Measurements from ENCODE around the gene GRHPR.
A peak's percentile ranks its signal among the peaks of the same experiment; 100 is the strongest.

GRHPR gene

DNA sequence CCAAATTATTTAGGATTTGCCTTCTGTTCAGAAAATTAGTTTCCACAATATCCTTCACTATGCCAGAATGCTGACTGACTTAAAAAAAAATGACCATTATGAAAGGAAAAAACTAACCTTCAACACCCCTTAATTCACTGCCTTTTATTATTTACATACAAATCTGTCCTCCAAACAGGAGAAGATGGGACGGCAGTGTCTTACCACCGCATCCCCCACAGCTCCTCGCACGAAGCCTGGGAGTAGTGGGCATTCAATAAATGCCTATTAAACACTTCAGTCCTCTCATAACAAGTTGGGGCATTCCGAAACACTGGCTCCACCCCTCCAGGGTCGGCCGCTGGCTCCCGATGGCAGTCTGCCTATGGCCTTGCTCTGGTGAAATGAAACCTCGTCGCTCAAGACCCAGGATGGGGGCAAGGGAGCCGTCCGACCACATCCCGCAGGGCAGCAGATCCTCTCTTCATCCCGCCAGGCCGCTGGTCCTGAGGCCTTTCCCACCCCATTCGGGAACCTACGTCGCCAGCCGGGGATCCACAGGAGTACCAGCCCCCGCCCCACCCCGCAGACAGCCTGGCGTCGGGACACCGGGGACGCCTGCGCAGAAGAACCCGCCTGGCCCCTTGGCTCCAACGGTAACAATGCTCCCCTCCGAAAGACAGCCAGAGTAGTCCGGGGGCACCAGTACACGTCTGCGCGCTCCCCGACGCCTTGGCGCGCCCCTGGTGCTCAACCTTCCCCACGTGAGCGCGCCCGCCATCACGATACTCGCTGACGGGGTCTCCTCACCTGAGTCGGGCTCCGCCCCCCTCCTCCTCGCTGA lies 42.1 kb downstream of the GRHPR start:
- Histone ChIP-seq H3K4me1 (ENCODE audit: control insufficient read depth, insufficient read depth, low read length) (no peaks in the 10 kb centered on the region), H3K9me3 (ENCODE audit: control insufficient read depth, insufficient read depth, low read depth, low read length) (no peaks in the 10 kb centered on the region), H3K4me3 (ENCODE audit: low read depth, low read length) (peak overlapping the region; percentile 95), H3K27ac (ENCODE audit: extremely low read depth, low read depth, low read length) (peak overlapping the region; percentile 86), H3K36me3 (ENCODE audit: control insufficient read depth in 2 of 2, insufficient read depth in 1 of 2, low read length in 2 of 2) (peaks cover 0 to 3% of the 10 kb centered on the region in 2 experiments; a peak in 2 of 3 replicates)
- ChIA-PET POLR2A (interaction anchor here (0.6 to 3.0 kb wide), 21 partner anchors 8 to 670 kb away, joined by 3 to 39 read pairs (median 6); partner anchors contain the start of genes FBXO10, GRHPR, POLR1E and TOMM5), CTCF (interaction anchor here (0.6 kb wide), 1 partner anchor 46 kb away, joined by 4 read pairs; no protein-coding TSS in a partner anchor)
- TF ChIP-seq, protein P1, sequence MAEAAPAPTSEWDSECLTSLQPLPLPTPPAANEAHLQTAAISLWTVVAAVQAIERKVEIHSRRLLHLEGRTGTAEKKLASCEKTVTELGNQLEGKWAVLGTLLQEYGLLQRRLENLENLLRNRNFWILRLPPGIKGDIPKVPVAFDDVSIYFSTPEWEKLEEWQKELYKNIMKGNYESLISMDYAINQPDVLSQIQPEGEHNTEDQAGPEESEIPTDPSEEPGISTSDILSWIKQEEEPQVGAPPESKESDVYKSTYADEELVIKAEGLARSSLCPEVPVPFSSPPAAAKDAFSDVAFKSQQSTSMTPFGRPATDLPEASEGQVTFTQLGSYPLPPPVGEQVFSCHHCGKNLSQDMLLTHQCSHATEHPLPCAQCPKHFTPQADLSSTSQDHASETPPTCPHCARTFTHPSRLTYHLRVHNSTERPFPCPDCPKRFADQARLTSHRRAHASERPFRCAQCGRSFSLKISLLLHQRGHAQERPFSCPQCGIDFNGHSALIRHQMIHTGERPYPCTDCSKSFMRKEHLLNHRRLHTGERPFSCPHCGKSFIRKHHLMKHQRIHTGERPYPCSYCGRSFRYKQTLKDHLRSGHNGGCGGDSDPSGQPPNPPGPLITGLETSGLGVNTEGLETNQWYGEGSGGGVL (tag by site-specific recombination; IDR thresholded peaks at IDR 0.05): 0 out of 2 replicates have a peak, but pooled peaks have one; percentile 50
- TF ChIP-seq ZNF558 (tag by site-specific recombination; IDR thresholded peaks at IDR 0.05): no peak
- TF ChIP-seq HOXC10 (CRISPR knock-in tag; IDR thresholded peaks at IDR 0.05): no peak
- TF ChIP-seq ZNF776 (tag by site-specific recombination; IDR thresholded peaks at IDR 0.05; ENCODE audit: borderline replicate concordance): no peak
- TF ChIP-seq ZNF600 (tag by site-specific recombination; IDR thresholded peaks at IDR 0.05): peak; percentile 77; the same call in 1 of the 2 replicates
- TF ChIP-seq, protein P2, sequence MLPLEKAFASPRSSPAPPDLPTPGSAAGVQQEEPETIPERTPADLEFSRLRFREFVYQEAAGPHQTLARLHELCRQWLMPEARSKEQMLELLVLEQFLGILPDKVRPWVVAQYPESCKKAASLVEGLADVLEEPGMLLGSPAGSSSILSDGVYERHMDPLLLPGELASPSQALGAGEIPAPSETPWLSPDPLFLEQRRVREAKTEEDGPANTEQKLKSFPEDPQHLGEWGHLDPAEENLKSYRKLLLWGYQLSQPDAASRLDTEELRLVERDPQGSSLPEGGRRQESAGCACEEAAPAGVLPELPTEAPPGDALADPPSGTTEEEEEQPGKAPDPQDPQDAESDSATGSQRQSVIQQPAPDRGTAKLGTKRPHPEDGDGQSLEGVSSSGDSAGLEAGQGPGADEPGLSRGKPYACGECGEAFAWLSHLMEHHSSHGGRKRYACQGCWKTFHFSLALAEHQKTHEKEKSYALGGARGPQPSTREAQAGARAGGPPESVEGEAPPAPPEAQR (tag by site-specific recombination; IDR thresholded peaks at IDR 0.05): no peak
- peak; percentile 62; the same call in 1 of the 2 replicates for TF ChIP-seq ZBTB20 (tag by site-specific recombination; IDR thresholded peaks at IDR 0.05)
- TF ChIP-seq, protein P3, sequence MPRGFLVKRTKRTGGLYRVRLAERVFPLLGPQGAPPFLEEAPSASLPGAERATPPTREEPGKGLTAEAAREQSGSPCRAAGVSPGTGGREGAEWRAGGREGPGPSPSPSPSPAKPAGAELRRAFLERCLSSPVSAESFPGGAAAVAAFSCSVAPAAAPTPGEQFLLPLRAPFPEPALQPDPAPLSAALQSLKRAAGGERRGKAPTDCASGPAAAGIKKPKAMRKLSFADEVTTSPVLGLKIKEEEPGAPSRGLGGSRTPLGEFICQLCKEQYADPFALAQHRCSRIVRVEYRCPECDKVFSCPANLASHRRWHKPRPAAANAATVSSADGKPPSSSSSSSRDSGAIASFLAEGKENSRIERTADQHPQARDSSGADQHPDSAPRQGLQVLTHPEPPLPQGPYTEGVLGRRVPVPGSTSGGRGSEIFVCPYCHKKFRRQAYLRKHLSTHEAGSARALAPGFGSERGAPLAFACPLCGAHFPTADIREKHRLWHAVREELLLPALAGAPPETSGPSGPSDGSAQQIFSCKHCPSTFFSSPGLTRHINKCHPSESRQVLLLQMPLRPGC (tag by site-specific recombination; IDR thresholded peaks at IDR 0.05): 0 out of 2 replicates have a peak, but pooled peaks have one; percentile 52
- TF ChIP-seq GLIS1 (tag by site-specific recombination; IDR thresholded peaks at IDR 0.05): peak; percentile 18; the same call in 1 of the 2 replicates
- no peak for TF ChIP-seq HOXD13 (CRISPR knock-in tag; IDR thresholded peaks at IDR 0.05; ENCODE audit: borderline replicate concordance)
- TF ChIP-seq ZSCAN30 (tag by site-specific recombination; IDR thresholded peaks at IDR 0.05): peak; percentile 41; the same call in 1 of the 2 replicates
- TF ChIP-seq, protein P4, sequence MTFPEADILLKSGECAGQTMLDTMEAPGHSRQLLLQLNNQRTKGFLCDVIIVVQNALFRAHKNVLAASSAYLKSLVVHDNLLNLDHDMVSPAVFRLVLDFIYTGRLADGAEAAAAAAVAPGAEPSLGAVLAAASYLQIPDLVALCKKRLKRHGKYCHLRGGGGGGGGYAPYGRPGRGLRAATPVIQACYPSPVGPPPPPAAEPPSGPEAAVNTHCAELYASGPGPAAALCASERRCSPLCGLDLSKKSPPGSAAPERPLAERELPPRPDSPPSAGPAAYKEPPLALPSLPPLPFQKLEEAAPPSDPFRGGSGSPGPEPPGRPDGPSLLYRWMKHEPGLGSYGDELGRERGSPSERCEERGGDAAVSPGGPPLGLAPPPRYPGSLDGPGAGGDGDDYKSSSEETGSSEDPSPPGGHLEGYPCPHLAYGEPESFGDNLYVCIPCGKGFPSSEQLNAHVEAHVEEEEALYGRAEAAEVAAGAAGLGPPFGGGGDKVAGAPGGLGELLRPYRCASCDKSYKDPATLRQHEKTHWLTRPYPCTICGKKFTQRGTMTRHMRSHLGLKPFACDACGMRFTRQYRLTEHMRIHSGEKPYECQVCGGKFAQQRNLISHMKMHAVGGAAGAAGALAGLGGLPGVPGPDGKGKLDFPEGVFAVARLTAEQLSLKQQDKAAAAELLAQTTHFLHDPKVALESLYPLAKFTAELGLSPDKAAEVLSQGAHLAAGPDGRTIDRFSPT (tag by site-specific recombination; IDR thresholded peaks at IDR 0.05): peak; percentile 66; the same call in 1 of the 2 replicates
- 0 out of 2 replicates have a peak, but pooled peaks have one; percentile 15 for TF ChIP-seq ZNF660 (tag by site-specific recombination; IDR thresholded peaks at IDR 0.05)
- no peak for TF ChIP-seq ZNF302 (tag by site-specific recombination; IDR thresholded peaks at IDR 0.05; ENCODE audit: low read depth)
- peak; percentile 43 for TF ChIP-seq KLF16 (tag by site-specific recombination; IDR thresholded peaks at IDR 0.05)
- TF ChIP-seq ZNF2 (tag by site-specific recombination; IDR thresholded peaks at IDR 0.05): no peak
- TF ChIP-seq, protein P5, sequence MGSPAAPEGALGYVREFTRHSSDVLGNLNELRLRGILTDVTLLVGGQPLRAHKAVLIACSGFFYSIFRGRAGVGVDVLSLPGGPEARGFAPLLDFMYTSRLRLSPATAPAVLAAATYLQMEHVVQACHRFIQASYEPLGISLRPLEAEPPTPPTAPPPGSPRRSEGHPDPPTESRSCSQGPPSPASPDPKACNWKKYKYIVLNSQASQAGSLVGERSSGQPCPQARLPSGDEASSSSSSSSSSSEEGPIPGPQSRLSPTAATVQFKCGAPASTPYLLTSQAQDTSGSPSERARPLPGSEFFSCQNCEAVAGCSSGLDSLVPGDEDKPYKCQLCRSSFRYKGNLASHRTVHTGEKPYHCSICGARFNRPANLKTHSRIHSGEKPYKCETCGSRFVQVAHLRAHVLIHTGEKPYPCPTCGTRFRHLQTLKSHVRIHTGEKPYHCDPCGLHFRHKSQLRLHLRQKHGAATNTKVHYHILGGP (tag by site-specific recombination; IDR thresholded peaks at IDR 0.05): no peak
- TF ChIP-seq, protein P6, sequence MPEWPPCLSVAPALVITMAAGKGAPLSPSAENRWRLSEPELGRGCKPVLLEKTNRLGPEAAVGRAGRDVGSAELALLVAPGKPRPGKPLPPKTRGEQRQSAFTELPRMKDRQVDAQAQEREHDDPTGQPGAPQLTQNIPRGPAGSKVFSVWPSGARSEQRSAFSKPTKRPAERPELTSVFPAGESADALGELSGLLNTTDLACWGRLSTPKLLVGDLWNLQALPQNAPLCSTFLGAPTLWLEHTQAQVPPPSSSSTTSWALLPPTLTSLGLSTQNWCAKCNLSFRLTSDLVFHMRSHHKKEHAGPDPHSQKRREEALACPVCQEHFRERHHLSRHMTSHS (tag by site-specific recombination; IDR thresholded peaks at IDR 0.05): no peak
- TF ChIP-seq ZBTB17 (tag by site-specific recombination; IDR thresholded peaks at IDR 0.05): peak; percentile 53
- no peak for TF ChIP-seq ZNF292 (tag by site-specific recombination; IDR thresholded peaks at IDR 0.05; ENCODE audit: borderline replicate concordance, low read depth)
- no peak for TF ChIP-seq ZNF350 (tag by site-specific recombination; IDR thresholded peaks at IDR 0.05)
- TF ChIP-seq, protein P7, sequence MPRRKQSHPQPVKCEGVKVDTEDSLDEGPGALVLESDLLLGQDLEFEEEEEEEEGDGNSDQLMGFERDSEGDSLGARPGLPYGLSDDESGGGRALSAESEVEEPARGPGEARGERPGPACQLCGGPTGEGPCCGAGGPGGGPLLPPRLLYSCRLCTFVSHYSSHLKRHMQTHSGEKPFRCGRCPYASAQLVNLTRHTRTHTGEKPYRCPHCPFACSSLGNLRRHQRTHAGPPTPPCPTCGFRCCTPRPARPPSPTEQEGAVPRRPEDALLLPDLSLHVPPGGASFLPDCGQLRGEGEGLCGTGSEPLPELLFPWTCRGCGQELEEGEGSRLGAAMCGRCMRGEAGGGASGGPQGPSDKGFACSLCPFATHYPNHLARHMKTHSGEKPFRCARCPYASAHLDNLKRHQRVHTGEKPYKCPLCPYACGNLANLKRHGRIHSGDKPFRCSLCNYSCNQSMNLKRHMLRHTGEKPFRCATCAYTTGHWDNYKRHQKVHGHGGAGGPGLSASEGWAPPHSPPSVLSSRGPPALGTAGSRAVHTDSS (tag by site-specific recombination; IDR thresholded peaks at IDR 0.05): no peak
- no peak for TF ChIP-seq ZSCAN16 (tag by site-specific recombination; IDR thresholded peaks at IDR 0.05)
- no peak for TF ChIP-seq ZNF596 (tag by site-specific recombination; IDR thresholded peaks at IDR 0.05)
- peak; percentile 44; the same call in 1 of the 2 replicates for TF ChIP-seq ZNF76 (tag by site-specific recombination; IDR thresholded peaks at IDR 0.05; ENCODE audit: borderline replicate concordance, low read depth)
